A549 (cell line): ENCODE results near the gene ZWILCH.

ENCODE experiments used
- FOSL2 ChIP-seq, 2 experiments: fragments of 450-650 bp in 1 of 2; fragments of >200 bp in 1 of 2; sonication (Bioruptor Twin) in 1 of 2; formaldehyde crosslinking; IDR thresholded peaks; 2 replicates each; pipeline versions ENCODE4 v1.5.0 to v1.6.1; 2016 to 2020; ENCODE audit warnings: mild to moderate bottlenecking in 1 of 2, moderate library complexity in 1 of 2
- TF ChIP-seq, protein P1 (sequence below): fragments of >200 bp; sonication (Bioruptor Twin); formaldehyde crosslinking; IDR thresholded peaks from 3 replicates; pipeline ENCODE4 v1.5.1; 2016

GRCh38 chr15:66505818-66506217 lies 692 bp downstream of the ZWILCH start:
- TF ChIP-seq, protein P1, sequence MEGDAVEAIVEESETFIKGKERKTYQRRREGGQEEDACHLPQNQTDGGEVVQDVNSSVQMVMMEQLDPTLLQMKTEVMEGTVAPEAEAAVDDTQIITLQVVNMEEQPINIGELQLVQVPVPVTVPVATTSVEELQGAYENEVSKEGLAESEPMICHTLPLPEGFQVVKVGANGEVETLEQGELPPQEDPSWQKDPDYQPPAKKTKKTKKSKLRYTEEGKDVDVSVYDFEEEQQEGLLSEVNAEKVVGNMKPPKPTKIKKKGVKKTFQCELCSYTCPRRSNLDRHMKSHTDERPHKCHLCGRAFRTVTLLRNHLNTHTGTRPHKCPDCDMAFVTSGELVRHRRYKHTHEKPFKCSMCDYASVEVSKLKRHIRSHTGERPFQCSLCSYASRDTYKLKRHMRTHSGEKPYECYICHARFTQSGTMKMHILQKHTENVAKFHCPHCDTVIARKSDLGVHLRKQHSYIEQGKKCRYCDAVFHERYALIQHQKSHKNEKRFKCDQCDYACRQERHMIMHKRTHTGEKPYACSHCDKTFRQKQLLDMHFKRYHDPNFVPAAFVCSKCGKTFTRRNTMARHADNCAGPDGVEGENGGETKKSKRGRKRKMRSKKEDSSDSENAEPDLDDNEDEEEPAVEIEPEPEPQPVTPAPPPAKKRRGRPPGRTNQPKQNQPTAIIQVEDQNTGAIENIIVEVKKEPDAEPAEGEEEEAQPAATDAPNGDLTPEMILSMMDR = no peak
- TF ChIP-seq FOSL2 (IDR thresholded peaks at IDR 0.05) (no peak), FOSL2 (CRISPR knock-in tag; IDR thresholded peaks at IDR 0.05) (no peak)
